GM18520 (cell line): ENCODE measurements around the gene QSER1.
A peak's percentile ranks its signal among the peaks of the same experiment; 100 is the strongest.
"Not testable (repeated sequence)": the region's sequence is repeated elsewhere in the genome, so short reads cannot be mapped to it uniquely, and the experiment has no call there.

Source experiments
- ATAC-seq: cut with Tn5 transposase; IDR thresholded peaks from one replicate; pipeline ENCODE4 v1.9.1; 2021; ENCODE audit not compliant: unreplicated experiment

Gene QSER1

DNA sequence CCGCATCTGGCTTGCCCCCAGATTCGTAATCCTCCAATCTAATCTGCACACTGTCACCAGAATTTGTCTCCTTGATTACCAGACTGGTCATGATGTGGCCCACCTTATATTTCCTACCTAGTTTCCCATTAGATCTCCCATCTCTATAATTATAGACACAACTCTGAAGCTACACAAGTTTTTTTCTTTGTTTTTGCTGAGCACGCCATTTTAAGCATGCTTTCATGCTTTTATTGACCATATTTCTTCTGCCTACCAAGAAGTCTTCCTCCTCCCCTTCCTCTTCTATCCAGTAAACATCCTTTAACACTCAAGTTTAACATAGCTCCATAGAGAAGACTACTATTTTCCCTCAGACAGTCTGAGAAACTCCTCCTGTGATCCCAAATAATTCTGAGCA lies 98.8 kb downstream of the QSER1 start:
- ATAC-seq: no peak

DNA sequence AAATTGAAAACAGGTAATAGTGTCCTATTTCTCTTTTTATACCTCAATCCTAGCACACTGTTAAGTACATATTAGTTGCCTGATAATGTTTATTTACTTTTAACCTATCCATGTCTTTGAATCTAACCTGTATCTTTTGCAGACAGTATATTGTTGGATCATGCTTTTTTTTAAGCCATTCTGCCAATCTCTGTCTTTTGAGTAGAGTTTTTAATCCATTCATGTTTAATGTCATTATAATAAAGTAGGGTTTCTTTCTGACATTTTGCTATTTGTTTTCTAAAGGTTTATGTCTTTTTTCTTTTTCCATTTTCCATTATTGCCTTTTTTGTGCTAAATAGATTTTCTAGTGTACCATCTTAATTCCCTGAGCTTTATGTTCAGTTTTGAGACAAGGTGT lies 99.3 kb downstream of the QSER1 start:
- ATAC-seq: no peak

DNA sequence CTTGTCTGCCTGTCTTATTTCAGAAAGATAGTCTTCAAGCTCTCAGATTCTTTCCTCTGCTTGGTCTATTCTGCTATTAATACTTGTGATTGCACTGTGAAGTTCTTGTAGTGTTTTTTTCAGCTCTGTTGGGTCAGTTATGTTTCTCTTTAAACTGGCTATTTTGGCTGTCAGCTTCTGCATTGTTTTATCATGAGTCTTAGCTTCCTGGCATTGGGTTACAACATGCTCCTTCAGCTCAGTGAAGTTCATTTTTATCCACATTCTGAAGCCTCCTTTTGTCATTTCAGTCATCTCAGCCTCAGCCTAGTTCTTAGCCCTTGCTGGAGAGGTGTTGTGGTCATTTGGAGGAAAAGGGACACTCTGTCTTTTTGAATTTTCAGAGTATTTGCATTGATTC lies 107.6 kb downstream of the QSER1 start:
- no peak for ATAC-seq

DNA sequence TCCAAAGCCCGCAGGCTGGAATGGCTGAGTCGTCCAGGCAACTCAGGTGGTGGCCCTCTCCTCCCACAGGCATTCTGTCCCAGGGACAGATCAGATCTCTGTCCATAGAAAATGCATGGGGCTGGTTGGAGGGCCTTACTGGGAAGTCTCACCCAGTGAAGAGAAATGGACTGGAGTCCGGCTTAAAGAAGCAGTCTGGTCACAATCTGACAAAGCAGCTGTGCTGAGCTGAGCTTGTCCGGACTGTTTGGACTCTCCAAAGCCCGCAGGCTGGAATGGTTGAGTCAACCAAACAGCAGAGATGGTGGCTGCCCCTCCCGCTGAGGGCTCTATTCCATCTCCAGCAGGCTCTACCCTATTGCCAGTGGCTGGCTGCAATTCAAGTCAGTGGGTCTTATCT lies 108.7 kb downstream of the QSER1 start:
- no peak for ATAC-seq

DNA sequence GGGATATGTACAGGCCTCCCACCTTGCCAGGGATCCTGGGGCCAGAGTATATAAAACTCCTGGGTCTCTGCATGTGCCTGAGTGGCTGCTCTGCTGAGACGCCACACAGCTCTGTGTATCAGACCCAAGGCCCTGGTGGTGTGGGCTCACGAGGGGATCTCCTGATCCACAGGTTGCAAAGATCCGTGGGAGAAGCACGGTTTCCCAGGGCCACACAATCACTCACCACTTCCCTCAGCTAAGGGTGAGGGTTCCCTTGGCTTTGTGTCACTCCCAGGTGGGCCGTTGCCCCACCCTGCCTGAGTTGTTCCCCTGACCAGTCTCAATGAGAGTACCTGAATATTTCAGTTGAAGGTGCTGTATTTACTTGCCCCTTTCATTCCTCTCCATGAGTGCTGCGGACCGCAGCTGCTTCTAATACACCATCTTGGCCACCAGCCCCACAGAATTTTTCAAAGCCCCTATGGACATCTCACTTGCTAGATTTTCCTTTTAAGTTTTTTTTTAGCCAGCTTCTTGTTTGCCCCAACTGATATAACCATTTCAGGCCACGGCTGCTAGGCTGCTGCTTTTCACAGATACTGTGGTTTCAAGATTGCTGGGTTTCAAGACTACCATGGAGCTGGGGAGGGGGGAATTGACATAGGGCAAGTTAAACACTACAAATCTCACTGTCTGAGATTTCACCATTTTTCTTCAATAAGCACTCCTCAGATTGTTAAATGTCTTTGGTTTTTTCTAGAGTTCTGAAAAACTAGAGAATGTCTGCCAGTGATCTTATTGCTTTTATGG lies 109.3 kb downstream of the QSER1 start:
- no peak for ATAC-seq

DNA sequence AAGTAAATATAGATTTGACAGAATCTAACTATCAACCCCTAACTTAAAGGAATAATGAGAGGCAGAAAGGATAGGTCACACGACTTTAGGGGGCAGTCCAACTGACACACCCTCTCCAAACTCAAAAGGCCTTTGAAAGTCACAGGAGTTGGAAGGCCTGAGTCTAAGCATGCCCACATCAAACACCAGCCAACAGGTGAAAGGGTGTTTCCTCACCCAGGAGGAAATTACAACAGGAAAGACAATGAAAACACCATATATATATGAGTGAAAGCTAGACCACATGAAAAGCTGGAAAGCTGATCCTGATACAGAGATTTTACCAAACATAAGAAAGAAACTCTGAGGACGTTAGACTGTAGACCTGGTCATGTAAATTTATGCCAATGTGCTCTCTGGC lies 112.6 kb downstream of the QSER1 start:
- ATAC-seq: no peak

DNA sequence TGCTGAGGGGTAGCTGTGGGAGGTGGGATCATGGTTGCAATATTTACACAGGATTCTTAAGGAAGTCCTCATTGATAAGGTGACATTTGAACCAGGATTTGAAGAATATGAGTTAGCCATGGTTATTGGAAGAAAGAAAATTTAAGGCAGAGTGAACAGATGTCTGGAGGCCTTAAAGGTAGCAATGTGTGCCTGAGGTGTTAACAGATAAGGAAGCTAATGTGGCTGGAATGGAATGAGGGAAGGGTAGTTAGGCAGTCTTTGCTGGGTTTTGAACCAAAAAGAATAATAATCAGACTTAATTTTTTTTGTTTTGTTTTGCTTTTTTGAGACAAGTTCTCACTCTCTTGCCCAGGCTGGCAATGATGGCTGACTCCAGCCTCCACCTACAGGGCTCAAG lies 113.4 kb downstream of the QSER1 start:
- no peak for ATAC-seq

DNA sequence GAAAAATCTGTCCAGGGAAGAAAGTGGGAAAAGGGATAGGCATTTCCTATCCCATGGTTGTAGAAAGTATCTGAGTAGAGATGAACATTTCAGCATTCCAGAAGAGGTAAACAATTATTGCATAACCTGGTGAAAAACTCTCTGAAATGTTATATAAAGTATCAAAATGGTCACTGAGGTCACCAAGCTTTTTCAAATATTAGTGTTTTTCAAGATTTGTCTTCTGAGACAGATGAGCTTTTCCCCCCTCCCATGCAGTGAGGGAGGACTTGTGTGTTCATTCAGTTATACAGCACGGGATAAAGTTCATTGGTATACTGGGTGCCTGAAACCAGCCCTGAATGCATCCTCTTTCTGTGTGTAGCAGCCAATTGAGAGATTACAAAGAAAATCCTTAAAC lies 121.1 kb downstream of the QSER1 start:
- ATAC-seq: no peak

DNA sequence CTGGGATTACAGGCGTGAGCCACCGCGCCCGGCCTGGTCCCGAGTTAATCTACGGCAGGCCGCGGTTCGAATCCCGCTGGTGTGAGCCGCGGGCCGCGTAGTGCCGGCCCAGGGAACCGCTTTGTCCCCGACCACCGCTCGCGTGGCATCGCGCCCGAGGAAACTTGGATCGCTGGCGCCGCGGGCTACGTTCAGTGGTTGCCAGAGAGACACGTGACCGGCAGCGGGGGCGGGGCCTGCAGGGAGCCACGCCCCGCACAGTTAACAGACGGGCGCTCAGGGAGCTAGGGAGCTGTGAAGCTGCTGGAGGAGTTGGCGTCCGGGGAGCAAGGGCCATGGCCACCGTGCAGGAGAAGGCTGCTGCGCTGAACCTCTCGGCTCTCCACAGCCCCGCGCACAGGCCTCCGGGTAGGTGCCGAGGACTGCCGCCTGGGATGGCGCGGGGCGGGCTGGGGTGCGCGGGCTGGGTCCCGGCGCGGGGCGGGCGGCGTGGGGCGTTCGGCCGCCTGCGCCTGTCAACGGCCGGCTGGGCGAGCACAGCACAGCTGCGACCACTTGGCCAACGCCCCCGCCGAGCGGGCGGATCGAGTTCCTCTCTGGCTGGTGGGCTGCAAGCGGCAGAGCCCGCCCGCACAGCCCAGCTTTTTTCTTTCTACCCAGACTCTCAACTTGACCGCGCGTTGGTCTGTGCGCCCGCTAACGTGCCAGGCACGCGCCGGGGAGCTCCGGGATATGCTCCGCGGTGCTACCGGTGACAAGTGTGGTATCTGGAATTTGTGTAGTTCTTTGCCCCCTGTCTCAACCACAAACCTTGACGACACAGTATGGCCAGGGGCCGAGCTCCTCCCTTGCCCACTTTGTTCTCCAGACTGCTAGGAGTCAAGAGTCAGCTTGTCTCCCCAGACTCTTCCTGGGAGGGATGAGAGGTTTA lies 123.3 kb downstream of the QSER1 start, which contains the start of gene DEPDC7:
DEPDC7 (plus strand) TSS at position 258 of the 931 bp plus-strand sequence; CDS start at position 336, 78 bp downstream.
- ATAC-seq: peak; percentile 39

DNA sequence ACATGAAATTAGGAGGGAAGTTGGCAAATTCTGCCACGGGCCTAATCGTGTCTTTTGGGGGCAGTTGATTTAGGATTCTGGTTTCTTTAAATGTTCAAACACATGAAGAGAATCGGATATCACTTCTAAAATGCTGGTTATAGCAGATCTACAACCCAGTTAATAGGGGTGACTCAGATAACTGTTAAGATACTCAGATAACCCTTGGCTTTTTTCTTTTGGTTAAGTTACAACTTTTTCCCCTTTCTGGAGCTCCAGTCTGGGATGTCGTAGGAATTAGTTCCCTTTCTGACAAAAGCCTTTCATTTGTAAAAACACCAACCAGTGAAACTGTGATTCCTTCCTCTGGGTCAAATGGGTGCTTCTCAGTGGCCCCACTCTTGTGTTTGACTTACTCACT lies 124.0 kb downstream of the QSER1 start:
- no peak for ATAC-seq

DNA sequence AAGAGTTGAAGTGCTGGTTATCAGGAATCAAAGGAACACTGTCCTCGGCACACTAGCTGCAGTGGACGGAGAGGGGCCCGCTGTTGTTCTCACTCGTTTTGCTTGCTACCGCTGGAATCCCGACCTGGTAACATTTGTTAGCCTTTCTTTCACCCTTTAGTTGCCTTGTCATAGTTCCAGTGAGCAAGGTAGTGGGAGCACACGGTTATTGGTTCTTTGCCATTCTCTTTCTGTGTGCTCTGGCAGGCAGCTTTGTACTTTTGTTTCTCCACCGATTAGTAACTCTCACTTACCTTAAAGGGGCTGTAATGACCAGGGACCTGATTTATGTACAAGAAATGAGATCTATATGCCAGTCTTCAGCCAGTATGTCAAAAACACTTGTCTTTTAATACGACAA lies 124.9 kb downstream of the QSER1 start:
- no peak for ATAC-seq

DNA sequence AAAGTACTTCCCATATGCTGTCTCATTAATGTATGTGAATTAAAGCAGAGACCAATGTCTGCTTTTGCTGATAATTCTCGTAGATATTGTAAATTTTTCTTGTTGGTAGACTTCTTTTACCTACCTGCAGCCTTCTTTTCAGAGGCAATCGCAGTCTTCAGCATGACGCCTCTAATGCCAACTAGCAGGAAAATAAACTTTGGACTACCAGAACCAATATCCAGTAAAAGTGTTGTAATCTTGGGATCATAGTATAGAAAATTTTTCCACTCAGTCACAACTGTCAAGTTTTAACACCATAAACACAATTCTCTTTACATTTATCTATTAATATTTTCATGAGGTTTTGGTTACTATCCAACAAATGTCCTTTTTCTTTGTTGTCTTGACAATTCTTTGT lies 125.4 kb downstream of the QSER1 start:
- no peak for ATAC-seq

DNA sequence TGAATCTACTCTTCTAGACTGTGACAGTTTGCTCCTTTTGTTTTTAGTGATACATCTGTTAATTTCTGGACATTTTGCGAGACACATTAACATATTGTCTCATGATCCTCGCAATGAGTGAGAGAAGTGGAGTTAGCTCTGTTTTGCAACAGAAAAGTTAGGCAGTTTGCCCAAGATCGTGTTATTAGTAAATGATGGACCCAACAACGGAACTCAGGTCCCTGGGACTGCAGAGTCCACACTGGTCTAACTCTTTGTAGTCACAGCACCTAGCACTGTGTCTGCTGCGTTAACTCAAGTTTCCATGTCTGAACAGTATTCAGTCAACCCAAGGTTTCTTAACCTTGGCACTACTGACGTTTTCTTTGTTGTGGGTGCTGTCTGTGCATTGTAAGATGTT lies 126.2 kb downstream of the QSER1 start:
- no peak for ATAC-seq

DNA sequence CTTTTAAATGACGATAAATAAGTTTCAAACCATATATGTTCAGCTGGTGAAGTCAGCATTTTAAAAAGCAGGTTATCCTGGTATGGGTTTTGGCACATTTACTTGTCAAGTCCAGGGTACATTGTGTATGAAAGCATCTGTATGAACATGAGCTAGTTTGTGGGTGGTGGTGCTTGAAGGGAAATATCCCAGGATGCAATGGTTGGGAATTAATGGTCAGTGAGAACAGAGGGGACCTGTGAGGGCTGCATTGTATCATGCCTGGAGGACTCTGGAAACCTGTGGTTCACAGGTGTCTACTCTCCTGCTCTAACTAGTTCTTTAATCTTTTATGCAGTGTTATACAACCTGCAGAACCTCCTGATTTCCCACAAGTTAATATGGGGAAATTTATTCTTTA lies 128.9 kb downstream of the QSER1 start:
- no peak for ATAC-seq

DNA sequence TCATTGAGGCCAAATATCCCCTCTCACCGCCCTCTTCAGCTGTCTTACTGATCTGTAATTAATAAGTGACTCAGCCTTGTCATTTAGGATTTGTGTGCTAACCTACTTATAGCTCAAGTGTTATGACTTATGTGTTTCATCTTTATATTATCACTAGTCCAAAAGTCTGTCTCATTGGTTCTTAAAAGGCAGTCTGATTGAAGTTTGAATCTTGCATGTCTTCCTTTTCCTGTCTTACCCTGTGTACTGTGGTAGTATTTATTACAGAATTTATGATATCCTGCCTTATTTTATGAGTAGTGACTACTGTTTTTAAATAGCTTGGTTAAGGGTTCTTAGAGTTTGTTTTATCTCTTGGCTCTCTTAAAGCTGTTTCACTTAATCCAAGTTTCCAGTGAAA lies 129.3 kb downstream of the QSER1 start:
- ATAC-seq: no peak

DNA sequence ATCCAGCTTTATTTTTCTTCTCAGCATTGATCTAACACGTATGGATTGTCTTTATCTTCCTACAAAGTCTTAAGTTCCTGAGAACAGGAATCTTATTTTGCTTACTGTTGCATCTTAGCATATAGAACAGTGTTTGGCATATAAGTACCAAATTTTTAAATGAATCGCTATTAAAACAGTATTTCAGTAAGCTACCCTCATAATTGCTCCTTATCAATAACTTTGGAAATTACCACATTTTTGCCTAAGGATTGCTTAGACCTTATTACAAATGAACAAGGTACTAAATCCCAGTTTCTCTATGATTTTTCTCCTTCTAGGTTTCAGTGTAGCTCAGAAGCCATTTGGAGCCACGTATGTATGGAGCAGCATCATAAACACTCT lies 132.7 kb downstream of the QSER1 start:
- ATAC-seq: no peak

DNA sequence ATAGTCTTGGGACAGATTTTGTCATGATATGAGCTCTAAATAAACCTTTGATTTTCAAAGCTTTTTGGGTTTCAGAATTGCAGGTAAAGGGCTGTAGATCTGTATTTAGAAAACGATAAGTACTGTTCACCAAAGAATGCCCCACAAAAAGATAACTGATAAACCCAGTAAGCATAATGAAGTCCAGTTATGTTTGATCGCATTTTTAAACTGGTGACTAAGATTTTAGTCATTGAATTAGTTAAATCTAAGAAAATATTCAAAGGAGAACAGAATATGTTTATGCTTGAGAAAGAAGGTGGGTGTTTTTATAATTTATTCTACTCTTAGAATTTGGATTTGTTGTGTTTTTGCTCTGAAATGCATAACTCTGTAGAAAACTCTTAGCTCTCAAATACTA lies 134.6 kb downstream of the QSER1 start:
- no peak for ATAC-seq

DNA sequence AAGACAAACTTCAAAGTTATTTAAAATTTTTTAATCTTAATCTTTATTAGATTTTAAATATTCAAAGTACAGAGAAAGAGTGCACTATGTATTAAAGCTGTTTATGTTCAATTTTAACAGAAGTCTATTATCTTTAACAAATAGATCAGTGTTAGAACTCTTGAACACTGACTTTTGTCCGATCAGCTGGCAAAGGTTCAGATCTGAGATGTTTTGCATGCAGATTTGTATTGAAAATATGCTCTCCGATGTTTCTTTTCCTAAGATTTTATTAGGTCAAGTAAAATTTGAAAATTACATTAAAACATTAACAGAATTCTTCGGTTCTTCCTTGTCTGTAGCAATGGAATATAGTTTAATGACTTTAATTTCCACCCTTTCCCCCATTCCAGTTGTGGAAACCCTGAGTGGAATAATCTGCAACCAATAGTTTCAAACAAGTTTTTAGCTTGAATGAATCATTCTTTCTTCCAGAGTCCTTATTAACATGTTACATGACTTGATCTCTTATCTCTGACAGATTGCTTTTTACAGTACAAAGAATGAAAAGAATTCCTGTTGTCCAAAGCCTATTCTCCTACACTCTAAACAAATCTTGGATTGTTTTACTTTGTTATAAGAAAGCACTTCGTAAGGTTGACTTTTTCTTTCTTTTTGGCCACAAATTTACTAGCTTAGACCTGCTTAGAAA lies 135.4 kb downstream of the QSER1 start:
- no peak for ATAC-seq

DNA sequence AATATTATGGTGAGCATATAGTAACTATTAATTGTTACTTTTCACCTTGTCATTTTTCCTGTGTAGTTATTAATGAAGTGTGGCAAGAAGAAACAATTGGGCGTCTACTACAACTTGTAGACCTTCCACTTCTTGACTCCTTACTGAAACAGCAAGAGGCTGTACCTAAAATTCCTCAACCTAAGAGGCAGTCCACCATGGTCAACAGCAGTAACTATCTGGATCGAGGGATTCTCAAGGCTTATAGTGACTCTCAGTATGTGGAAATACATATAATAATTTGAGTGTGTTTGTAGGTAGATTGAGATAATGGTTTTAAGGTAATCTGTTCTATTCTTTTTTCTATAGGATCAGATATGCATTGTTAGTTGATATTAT lies 135.9 kb downstream of the QSER1 start:
- no peak for ATAC-seq

DNA sequence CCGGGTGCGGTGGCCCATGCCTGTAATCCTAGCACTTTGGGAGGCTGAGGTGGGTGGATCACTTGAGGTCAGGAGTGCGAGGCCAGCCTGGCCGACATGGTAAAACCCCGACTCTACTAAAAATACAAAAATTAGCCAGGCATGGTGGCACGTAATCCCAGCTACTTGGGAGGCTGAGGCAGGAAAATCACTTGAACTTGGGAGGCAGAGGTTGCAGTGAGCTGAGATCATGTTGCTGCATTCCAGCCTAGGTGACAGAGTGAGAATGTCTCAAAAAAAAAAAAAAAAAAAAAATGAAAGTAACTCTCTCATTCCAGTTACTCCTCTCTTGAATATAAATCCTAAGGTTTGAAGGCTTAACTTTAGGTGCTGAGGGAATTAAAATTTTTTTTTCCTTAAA lies 136.6 kb downstream of the QSER1 start:
- ATAC-seq: not testable (repeated sequence)
